ENCODE results near the gene UBE2I.
"Not testable (repeated sequence)": the region's sequence is repeated elsewhere in the genome, so short reads cannot be mapped to it uniquely, and the experiment has no call there.

The UBE2I gene

DNA sequence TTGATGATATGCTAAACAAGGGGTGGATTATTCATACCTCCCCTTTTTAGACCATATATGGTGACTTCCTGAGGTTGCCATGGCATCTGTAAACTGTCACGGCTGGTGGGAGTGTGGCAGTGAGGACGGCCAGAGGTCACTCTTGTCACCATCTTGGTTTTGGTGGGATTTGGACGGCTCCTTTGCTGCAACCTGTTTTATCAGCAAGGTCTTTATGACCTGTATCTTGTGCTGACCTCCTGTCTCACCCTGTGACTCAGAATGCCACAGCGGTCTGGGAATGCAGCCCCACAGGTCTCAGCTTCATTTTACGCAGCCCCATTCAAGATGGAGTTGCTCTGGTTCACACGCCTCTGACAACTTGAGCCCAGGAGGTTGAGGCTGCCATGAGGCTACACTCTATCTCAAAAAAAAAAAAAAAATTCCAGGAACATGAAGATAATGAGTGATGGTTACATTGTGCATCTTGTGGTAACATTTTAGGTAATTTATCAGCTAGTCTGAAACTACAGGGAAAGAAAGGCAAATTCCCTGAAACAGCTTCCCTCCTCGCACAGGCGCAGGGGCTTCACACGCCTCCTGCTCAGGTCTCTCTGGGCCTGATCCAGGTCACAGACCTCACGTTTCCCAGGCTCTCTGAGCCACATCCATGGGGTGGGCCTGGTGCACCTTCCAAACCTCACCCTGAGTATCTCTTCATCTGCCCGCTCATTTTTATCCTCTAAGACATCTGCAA, 15.3 kb upstream of the UBE2I start:
- no peak for DNase-seq

DNA sequence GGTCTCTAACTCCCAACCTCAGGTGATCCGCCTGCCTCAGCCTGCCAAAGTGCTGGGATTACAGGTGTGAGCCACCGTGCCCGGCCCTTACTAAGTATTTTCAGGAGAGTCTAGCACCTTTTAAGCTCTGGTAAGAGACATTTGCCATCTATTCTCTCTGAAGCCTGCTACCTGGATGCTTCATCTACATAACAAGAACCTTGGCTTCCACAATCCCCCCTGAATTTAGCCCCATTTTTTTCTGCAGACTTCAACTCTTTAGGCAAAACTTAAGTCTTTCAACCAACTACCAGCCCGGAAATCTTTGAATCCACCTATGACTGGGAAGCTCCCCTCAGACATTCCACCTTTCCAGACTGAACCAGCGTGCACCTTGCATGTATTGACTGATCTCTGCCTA, 14.0 kb upstream of the UBE2I start:
- DNase-seq = no peak

- not testable (repeated sequence) for DNase-seq
Measured at GRCh38 chr16:1296688-1297017, 12.8 kb upstream of the UBE2I start.

- peak; percentile 13 for DNase-seq
Measured at GRCh38 chr16:1297018-1297696, 12.3 kb upstream of the UBE2I start.

- no peak for DNase-seq
Measured at GRCh38 chr16:1298406-1298805, 11.0 kb upstream of the UBE2I start.

- no peak for DNase-seq
Measured at GRCh38 chr16:1299012-1299867, 10.2 kb upstream of the UBE2I start.

- DNase-seq = no peak
Measured at GRCh38 chr16:1299868-1300203, 9.6 kb upstream of the UBE2I start.

- DNase-seq = peak; percentile 25
Measured at GRCh38 chr16:1300664-1301476, 8.6 kb upstream of the UBE2I start.

DNA sequence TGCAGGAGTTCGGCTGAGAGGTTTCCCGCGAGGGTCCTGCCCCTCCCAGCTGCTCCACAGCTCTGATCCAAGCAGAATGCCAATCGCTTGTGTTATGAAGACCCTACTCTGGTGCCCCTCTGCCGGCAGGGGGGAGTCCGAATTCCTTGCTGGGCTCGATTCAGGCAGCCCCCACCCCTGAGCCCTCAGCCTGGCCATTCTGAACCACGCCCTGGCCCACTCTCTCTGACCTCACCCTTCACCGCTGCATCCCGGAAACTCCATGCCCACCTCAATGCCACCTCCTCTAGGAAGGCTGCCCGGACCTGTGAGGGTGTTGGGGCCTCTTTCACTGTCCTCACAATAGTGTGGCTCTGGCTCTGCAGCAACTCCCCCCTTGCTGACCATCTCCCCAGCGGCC, 7.9 kb upstream of the UBE2I start:
- DNase-seq = no peak

- DNase-seq = no peak
Measured at GRCh38 chr16:1305823-1306222, 3.6 kb upstream of the UBE2I start.

DNA sequence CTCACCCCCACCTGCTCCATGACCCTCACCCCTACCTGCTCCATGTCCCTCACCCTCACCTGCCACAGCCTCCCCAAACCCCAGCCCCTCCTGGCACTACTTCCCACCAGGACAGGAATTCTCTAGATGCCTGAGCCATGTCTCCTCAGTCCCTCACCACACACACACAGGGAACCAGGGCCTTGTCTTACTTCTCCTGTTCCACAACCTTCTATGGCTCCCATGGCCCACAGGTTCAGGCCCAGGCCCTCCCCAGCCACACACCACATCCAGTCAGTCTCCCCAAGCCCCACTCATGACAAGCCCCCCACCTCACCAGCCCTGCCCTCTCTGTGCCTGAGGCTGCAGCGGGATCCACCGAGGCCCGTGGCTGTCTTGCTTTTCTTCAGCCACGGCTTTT, 3.1 kb upstream of the UBE2I start:
- no peak for DNase-seq

DNA sequence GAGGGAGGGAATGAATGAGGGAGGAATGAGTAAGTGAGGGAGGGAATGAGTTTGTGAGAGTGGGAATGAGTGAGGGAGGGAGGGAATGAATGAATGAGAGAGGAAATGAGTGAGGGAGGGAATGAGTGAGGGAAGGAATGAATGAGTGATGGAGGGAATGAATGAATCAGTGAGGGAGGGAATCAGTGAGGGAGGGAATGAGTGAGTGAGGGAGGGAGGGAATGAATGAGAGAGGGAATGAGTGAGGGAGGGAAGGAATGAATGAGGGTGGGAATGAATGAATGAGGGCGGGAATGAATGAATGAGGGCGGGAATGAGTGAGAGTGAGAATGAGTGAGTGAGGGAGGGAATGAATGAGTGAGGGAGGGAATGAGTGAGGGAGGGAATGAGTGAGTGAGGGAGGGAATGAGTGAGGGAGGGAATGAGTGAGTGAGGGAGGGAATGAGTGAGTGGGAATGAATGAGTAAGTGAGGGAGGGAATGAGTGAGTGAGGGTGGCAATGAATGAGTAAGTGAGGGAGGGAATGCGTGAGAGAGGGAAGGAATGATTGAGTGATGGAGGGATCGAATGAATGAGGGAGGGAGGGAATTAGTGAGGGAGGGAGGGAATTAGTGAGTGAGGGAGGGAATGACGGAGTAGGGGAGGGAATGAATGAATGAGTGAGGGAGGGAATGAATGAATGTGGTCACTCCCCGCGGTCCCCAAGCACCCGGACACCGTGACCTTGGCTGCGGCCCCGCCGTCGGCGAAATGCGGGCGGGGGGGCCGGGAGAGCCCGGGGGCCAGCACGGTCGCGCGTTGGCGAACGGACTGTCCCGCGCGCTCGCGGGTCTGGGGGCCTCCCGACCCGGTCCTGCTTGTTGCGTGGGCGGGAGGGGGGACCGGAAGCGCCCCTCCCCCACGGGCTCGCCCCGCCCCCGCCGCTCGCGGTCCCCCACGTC, 1.1 kb upstream of the UBE2I start:
- DNase-seq = no peak

GRCh38 chr16:1309888-1310831, 724 bp downstream of the UBE2I start:
- DNase-seq = peak; percentile 35

DNA sequence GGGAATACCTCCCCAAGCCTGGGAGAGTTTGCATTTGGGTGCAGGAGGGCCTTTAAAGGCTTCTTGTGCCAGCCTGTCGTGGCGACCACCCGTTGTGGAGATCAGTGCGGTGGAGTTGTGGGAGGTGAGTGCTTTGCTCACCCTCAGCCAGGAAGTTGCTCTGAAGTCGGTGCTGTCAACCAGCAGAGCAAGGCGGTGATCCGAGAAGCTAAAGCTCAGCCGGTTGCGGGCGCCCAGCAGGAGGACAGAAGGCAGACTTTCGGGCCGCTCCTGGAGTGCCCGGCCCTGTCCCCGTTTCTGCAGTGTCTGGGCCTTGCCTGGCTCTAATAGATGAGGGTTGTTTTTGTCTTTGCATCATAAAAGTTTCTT, 1.4 kb downstream of the UBE2I start:
- no peak for DNase-seq

- no peak for DNase-seq
Measured at GRCh38 chr16:1311212-1311737, 1.8 kb downstream of the UBE2I start.

DNA sequence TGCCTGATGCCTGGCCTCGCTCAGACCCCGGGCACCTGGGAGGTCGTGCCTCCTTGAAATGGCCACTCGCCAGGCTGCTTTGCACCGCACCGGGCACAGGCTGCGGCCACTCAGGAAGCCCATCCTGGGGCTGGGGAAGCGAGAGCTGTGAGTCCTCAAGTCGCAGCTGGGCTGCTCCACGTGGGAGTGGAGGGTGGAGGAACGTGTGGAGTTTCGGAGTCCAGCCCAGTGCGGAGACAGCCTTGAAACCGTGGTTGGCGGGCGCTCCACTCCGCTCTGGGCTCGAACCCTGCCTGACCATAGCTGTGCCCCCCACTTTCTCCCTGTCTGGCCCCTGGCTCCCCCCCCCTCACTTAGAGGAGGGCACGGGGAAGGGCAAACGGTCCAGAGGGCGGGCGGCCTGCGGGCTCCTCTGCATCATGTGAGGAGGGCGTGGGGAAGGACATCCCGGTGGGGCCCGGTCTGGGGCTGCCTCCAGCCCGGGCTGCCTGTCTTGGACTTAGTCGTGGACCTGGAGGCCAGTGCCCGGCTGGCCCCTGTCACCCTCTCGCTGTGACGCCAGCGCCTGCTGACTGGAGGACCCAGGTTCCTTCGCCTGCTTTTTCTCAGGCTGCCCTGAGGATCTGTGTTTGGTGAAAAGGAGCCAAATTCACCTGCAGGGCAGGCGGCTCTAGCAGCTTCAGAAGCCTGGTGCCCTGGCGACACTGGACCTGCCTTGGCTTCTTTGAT, 2.5 kb downstream of the UBE2I start:
- no peak for DNase-seq

DNA sequence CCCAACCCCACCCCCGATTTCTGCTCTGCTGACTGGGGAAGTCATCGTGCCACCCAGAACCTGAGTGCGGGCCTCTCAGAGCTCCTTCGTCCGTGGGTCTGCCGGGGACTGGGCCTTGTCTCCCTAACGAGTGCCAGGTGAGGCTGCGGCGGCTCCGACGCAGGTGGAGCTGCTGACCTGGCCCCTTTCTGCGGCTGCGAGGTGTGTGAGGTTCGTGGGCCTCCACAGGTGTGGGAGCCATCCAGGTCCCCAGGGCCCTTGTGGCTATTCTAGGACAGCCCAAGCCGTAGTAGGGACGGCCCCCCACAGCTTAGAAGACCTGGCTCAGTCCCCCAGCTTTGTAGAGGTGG, 3.0 kb downstream of the UBE2I start:
- no peak for DNase-seq

- DNase-seq = no peak
Measured at GRCh38 chr16:1312903-1313302, 3.5 kb downstream of the UBE2I start.

DNA sequence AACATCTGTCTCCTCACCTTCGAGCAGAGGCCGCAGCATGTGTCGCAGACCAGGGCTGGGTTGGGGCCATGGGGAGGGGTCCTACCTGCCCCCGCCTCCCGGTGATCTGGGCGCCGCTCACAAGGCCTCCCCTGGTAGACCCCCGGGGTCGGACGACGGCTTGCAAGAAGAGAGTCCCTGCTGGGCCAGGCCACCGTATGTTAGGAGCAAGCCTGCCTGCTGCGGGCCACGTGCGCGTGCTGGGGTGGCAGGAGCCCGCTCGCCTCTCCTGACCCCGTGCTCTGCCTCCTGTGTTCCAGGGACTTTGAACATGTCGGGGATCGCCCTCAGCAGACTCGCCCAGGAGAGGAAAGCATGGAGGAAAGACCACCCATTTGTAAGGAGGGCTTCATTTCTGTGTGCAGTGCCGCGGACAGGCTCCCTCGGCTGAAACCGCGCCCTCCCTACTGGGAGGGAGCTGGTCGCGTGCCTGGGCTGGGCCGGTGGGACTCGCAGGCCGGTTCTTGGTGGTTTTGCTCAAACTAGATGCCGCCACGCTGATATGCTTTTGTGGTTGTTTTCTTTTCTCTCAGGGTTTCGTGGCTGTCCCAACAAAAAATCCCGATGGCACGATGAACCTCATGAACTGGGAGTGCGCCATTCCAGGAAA, 4.4 kb downstream of the UBE2I start:
- DNase-seq = no peak

Data from fibroblast of skin of right quadriceps (primary cell).